ENCODE measurements around the gene SRSF6. TPM values are rescaled to one million over a fixed set of nuclear protein-coding genes. Genes with fewer than 3 reads are reported as not detected.

The SRSF6 gene
- total and polyA plus RNA-seq, 2 of the 4 experiments (the other 2 are of a cell fraction) = 72.4 to 134 TPM

GRCh38 chr20:43432498-43432897 lies 25.2 kb upstream of the SRSF6 start:
- Histone ChIP-seq H2BK120ac (ENCODE audit: low read depth, low read length) (no peak overlapping the region), H3K18ac (ENCODE audit: low read depth, low read length) (no peak overlapping the region), H3K23ac (ENCODE audit: low read depth, low read length) (no peak overlapping the region), H3K9me3 (ENCODE audit: control insufficient read depth, insufficient read depth, low read length) (no peaks in the 10 kb centered on the region), H2BK20ac (ENCODE audit: low read depth, low read length) (no peak overlapping the region), H4K5ac (ENCODE audit: low read depth, low read length) (no peak overlapping the region), H3K4me3 (ENCODE audit: insufficient read depth, low read depth, low read length) (no peak overlapping the region), H3K4ac (ENCODE audit: low read depth, low read length) (no peak overlapping the region), H2AK5ac (ENCODE audit: low read depth, low read length) (no peak overlapping the region), H4K20me1 (ENCODE audit: insufficient read depth, low read length) (no peaks in the 10 kb centered on the region), H2AK9ac (replicated peaks; ENCODE audit: low read depth, low read length, poor library complexity) (no peak overlapping the region), H3K27me3 (ENCODE audit: control insufficient read depth, insufficient read depth, low read length) (peaks cover 6% of the 10 kb centered on the region), H4K91ac (ENCODE audit: insufficient read depth, low read depth, low read length) (no peak overlapping the region), H3K9ac (ENCODE audit: low read depth, low read length) (no peak overlapping the region), H2AFZ (replicated peaks; ENCODE audit: low read length, poor library complexity) (no peak overlapping the region), H3K79me1 (ENCODE audit: low read depth in 1 of 2, low read length in 2 of 2) (no peaks in the 10 kb centered on the region), H2BK15ac (ENCODE audit: low read depth, low read length) (no peak overlapping the region), H2BK5ac (ENCODE audit: low read depth, low read length, poor library complexity, severe bottlenecking) (no peak overlapping the region), H3K27ac (ENCODE audit: insufficient read depth, low read length) (no peak overlapping the region), H3K4me1 (ENCODE audit: control insufficient read depth, insufficient read depth, low read length) (no peaks in the 10 kb centered on the region), H4K8ac (ENCODE audit: low read depth in 2 of 2, low read length in 2 of 2) (no peak overlapping the region), H3K4me2 (ENCODE audit: low read depth, low read length) (no peak overlapping the region), H3K36me3 (ENCODE audit: control insufficient read depth, insufficient read depth, low read length) (no peaks in the 10 kb centered on the region), H3K56ac (ENCODE audit: extremely low read depth, insufficient read depth, low read length) (no peak overlapping the region), H3K9me1 (ENCODE audit: insufficient read depth, low read length) (no peaks in the 10 kb centered on the region), H3K14ac (replicated peaks; ENCODE audit: low read depth, low read length) (no peak overlapping the region)
- no TSS peak for BruUV-seq (replicated peaks)
- ChIA-PET CTCF (no interaction called here), POLR2A (ENCODE audit: unreplicated experiment) (no interaction called here)
- ATAC-seq (ENCODE audit: low read depth) (no peak), DNase-seq (no peak)
- no CpG with 5 or more reads among the region's 1 CpG for WGBS, 2 experiments (ENCODE audit: extremely low coverage in 2 of 2, insufficient read length in 1 of 2)
- dilution Hi-C loops (cut with HindIII; ENCODE audit: low sequenced_read_pairs, unreplicated experiment) = no loop called here
- TF ChIP-seq RAD21 (IDR thresholded peaks at IDR 0.05; ENCODE audit: low read length) (no peak), NFE2L2 (IDR thresholded peaks at IDR 0.05; ENCODE audit: low read depth, low read length) (no peak), MAFK (IDR thresholded peaks at IDR 0.05; ENCODE audit: low read depth, low read length) (no peak), CHD1 (IDR thresholded peaks at IDR 0.05; ENCODE audit: low read depth, low read length) (no peak), MAZ (IDR thresholded peaks at IDR 0.05; ENCODE audit: borderline replicate concordance, low read depth, low read length) (no peak), CEBPB (IDR thresholded peaks at IDR 0.05; ENCODE audit: low read depth, low read length) (no peak)
- TF ChIP-seq, protein P1, sequence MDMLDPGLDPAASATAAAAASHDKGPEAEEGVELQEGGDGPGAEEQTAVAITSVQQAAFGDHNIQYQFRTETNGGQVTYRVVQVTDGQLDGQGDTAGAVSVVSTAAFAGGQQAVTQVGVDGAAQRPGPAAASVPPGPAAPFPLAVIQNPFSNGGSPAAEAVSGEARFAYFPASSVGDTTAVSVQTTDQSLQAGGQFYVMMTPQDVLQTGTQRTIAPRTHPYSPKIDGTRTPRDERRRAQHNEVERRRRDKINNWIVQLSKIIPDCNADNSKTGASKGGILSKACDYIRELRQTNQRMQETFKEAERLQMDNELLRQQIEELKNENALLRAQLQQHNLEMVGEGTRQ (IDR thresholded peaks at IDR 0.05; ENCODE audit: low read depth, low read length) = no peak
- in situ Hi-C loops (cut with MboI; ENCODE audit: low sequenced_read_pairs) = no loop called here
- intact Hi-C loops (cut with micrococcal nuclease) = no loop called here
